AG04450 (cell line): ENCODE results near the gene MYBL2. TPM values are rescaled to one million over a fixed set of nuclear protein-coding genes. Genes with fewer than 3 reads are reported as not detected.
A peak's percentile ranks its signal among the peaks of the same experiment; 100 is the strongest.

Experiments used
- CTCF ChIA-PET: fragments of 300-600, 350-600 bp; formaldehyde crosslinking; extraction: SDS; loops from one replicate; lab custom pipeline; 2022; ENCODE audit warnings: antibody characterized with exemption, inconsistent platforms; lab: Charles Lee
- POLR2A ChIA-PET: fragments of 350-600 bp; formaldehyde crosslinking; extraction: SDS; loops from one replicate; lab custom pipeline; 2021; ENCODE audit warnings: antibody characterized with exemption, inconsistent platforms; lab: Yijun Ruan, JAX
- DNase-seq: peaks from one replicate; pipeline ENCODE4 v3.0.0-alpha.2; 2011; ENCODE audit warnings: low read depth, low spot score
- H3K27ac ChIP-seq: one replicate; pipeline ENCODE4 v1.5.1; 2012; ENCODE audit warnings: low read depth, low read length, control low read depth
- H3K27me3 ChIP-seq: one replicate; pipeline ENCODE4 v1.6.0; 2012; ENCODE audit warnings: low read length; ENCODE audit not compliant: control insufficient read depth, insufficient read depth
- H3K4me3 ChIP-seq: 2 replicates; pipeline ENCODE4 v1.5.1; 2011; ENCODE audit warnings: mild to moderate bottlenecking, low read depth, low read length, control low read depth
- H3K9me3 ChIP-seq: 2 replicates; pipeline ENCODE4 v1.5.1; 2012; ENCODE audit warnings: low read length; ENCODE audit not compliant: control insufficient read depth, insufficient read depth
- polyA minus RNA-seq: library from RNA; depleted of rRNA, polyadenylated mRNA; stranded (reverse); fragments of >200 nt; gene quantifications from 2 replicates; pipeline ENCODE4 v1.2.3, GENCODE V29; 2011; rRNA and poly(A)+ RNA removed
- polyA plus RNA-seq: library from polyadenylated mRNA; depleted of rRNA; stranded (reverse); fragments of >200 nt; gene quantifications from 2 replicates; pipeline ENCODE4 v1.2.3, GENCODE V29; 2011; rRNA removed
- TF ChIP-seq, protein P1 (sequence below): IDR thresholded peaks from 2 replicates; pipeline ENCODE4 v1.5.1; 2011; ENCODE audit warnings: low read depth, low read length, control low read depth, inconsistent platforms

MYBL2 gene
- polyA plus RNA-seq (1.7 and 2.5 TPM in 2 replicates), polyA minus RNA-seq (6.6 and 7.5 TPM in 2 replicates)

DNA sequence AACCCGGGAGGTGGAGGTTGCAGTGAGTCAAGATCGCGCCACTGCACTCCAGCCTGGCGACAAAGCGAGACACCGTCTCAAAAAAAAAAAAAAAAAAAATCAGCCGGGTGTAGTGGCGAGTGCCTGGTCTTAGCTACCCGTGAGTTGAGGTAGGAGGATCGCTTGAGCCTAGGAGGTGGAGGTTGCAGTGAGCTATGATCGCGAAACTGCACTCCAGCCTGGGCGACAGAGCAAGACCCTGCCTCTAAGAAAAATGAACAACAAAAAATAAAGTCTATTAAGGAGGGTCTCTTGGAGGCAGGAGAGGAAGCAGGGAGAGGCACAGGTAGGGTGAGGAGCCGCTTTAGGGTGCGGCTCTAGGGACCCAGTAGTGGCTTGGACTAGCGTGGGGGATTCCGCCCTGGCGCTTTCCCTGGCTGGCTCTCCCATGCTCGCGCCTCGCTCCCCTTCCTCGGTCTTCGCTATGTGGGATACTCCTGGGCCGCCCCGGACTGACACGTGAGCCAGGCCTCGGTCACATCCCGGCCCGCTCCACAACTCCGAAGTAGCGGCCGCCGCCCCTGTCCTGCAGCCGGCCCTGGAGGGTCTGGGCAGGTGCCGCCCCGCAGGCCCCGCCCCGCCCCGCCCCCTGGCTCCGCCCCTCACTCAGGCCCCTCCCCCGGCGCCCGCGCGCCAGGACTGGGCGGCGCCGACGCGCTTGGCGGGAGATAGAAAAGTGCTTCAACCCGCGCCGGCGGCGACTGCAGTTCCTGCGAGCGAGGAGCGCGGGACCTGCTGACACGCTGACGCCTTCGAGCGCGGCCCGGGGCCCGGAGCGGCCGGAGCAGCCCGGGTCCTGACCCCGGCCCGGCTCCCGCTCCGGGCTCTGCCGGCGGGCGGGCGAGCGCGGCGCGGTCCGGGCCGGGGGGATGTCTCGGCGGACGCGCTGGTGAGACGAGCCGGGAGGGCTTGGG is at the start of gene MYBL2:
MYBL2 (plus strand) TSS at position 739 of the 953 bp plus-strand sequence; CDS start at position 909, 170 bp downstream.
- no peaks in the 10 kb centered on the region for H3K9me3 ChIP-seq

DNA sequence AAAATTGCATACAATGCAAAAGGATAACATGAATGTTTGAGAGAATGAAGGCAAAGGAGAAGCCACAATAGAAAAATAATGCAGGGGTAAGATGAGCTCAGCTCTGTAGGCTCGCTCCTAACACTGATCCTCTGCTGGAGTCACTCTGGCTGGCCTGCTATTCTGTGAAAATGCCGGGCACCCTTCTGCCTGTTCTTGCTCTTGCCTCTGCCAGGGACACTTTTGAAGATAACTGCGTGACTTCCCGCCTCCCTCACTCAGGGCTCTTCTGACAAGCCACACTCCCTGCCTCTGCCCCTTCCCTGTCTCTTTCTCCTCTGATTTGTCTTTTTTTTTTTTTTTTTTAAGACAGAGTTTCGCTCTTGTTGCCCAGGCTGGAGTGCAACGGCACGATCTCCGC is 35.3 kb upstream of the MYBL2 start:
- H3K27ac ChIP-seq = no peak overlapping the region
- ChIA-PET CTCF (no interaction called here), POLR2A (no interaction called here)
- no peak overlapping the region for H3K4me3 ChIP-seq
- TF ChIP-seq, protein P1, sequence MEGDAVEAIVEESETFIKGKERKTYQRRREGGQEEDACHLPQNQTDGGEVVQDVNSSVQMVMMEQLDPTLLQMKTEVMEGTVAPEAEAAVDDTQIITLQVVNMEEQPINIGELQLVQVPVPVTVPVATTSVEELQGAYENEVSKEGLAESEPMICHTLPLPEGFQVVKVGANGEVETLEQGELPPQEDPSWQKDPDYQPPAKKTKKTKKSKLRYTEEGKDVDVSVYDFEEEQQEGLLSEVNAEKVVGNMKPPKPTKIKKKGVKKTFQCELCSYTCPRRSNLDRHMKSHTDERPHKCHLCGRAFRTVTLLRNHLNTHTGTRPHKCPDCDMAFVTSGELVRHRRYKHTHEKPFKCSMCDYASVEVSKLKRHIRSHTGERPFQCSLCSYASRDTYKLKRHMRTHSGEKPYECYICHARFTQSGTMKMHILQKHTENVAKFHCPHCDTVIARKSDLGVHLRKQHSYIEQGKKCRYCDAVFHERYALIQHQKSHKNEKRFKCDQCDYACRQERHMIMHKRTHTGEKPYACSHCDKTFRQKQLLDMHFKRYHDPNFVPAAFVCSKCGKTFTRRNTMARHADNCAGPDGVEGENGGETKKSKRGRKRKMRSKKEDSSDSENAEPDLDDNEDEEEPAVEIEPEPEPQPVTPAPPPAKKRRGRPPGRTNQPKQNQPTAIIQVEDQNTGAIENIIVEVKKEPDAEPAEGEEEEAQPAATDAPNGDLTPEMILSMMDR = no peak
- no peak for DNase-seq
- H3K27me3 ChIP-seq = no peaks in the 10 kb centered on the region
- H3K9me3 ChIP-seq = no peaks in the 10 kb centered on the region

More for the DNA sequence above, at the start of gene MYBL2:
- TF ChIP-seq, protein P1 = no peak
- H3K27me3 ChIP-seq = peaks cover 6% of the 10 kb centered on the region
- H3K27ac ChIP-seq = no peak within 1 kb of the TSS
- CTCF ChIA-PET = no interaction called here
- POLR2A ChIA-PET = interaction anchor here (0.7 kb wide), 2 partner anchors 52 to 253 kb away, joined by 4 to 7 read pairs; no protein-coding TSS in a partner anchor
- DNase-seq = no peak
- H3K4me3 ChIP-seq = peak within 1 kb of the TSS; percentile 62

DNA sequence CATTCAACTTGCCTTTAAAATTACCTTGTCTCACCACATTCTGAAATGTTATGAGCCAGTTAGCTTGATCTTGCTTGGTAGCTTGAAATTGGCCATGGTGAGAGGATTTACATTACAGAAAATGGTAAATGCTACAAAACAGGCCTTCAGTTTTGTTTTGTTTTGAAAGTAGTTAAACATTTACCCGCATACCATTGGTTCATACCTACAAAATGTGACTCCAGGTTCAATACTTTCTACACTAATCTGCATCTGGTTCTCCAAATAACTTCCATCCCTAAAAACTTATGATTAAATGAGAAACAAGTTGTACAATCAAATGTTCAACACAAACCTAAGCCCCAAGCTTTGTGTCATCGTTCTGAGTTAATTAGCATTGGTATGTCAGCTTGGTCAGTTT is 30.5 kb upstream of the MYBL2 start:
- TF ChIP-seq, protein P1 = no peak

DNA sequence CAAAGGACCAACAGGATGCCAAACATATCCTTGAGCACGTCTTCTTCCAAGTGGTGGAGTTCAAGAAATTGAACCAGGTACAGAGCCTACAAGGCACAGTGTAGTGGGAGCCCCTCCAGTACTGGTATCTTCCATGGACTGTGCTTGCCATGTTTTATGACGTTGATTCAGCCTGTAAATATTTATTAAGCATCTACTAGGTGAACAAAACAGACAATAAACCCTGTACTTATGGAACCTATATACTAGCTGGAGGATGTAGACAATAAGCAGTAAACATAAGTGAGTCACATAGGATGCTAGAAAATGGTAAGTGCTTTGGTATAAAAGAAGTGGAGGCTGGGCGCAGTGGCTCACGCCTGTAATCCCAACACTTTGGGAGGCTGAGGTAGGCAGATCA is 24.4 kb upstream of the MYBL2 start:
- ChIA-PET CTCF (no interaction called here), POLR2A (no interaction called here)
- H3K27ac ChIP-seq = no peak overlapping the region
- TF ChIP-seq, protein P1 = no peak
- H3K9me3 ChIP-seq = no peaks in the 10 kb centered on the region
- H3K27me3 ChIP-seq = no peaks in the 10 kb centered on the region
- no peak overlapping the region for H3K4me3 ChIP-seq
- no peak for DNase-seq

More for the DNA sequence above, 30.5 kb upstream of the MYBL2 start:
- no peaks in the 10 kb centered on the region for H3K9me3 ChIP-seq
- ChIA-PET CTCF (no interaction called here), POLR2A (no interaction called here)
- no peak for DNase-seq
- H3K27ac ChIP-seq = no peak overlapping the region
- H3K27me3 ChIP-seq = no peaks in the 10 kb centered on the region
- H3K4me3 ChIP-seq = no peak overlapping the region
